ENCODE data around the gene ATM. TPM values are rescaled to one million over a fixed set of nuclear protein-coding genes. Genes with fewer than 3 reads are reported as not detected.

ATM gene
- total and polyA plus RNA-seq, 2 experiments from 2014 or later, result 27.6 to 59.3 TPM

GRCh38 chr11:108221371-108221770 is 1.5 kb upstream of the ATM start:
- H3K27ac ChIP-seq (ENCODE audit: low read depth), result peak overlapping the region; percentile 99
- H3K27me3 ChIP-seq (ENCODE audit: insufficient read depth), result no peaks in the 10 kb centered on the region
- H3F3A ChIP-seq (replicated peaks; ENCODE audit: low read depth), result peaks cover 5% of the 10 kb centered on the region
- H3K9me2 ChIP-seq (ENCODE audit: insufficient read depth), result no peaks in the 10 kb centered on the region
- Mint-ChIP-seq H3K36me3 (ENCODE audit: low read depth) (peaks cover 5% of the 10 kb centered on the region; the same call in 2 of the 3 replicates), H3K4me3 (no peak overlapping the region), H3K27me3 (ENCODE audit: insufficient read depth, low read depth, poor library complexity) (no peaks in the 10 kb centered on the region), H3K9me3 (no peaks in the 10 kb centered on the region), H3K27ac (no peak overlapping the region; the same call in 1 of the 2 replicates), H3K4me1 (peaks cover 42% of the 10 kb centered on the region)
- H3K4me1 ChIP-seq (ENCODE audit: insufficient read depth), result peaks cover 32% of the 10 kb centered on the region
- H4K20me1 ChIP-seq (replicated peaks; ENCODE audit: insufficient read depth), result peaks cover 38% of the 10 kb centered on the region
- H3K4me3 ChIP-seq, result peak overlapping the region; percentile 86
- H2AFZ ChIP-seq, result no peak overlapping the region
- H3K36me3 ChIP-seq (ENCODE audit: insufficient read depth), result no peaks in the 10 kb centered on the region
- peak overlapping the region; percentile 90 for H3K4me2 ChIP-seq
- H3K79me2 ChIP-seq (replicated peaks; ENCODE audit: insufficient read depth), result peaks cover 88% of the 10 kb centered on the region
- TF ChIP-seq POLR2AphosphoS5 (IDR thresholded peaks at IDR 0.05; ENCODE audit: low read depth) (no peak), ETS1 (IDR thresholded peaks at IDR 0.05) (no peak), CREB1 (CRISPR knock-in tag; IDR thresholded peaks at IDR 0.05; ENCODE audit: low read depth) (no peak), EZH2phosphoT487 (IDR thresholded peaks at IDR 0.05; ENCODE audit: unreplicated experiment) (no peak), NANOG (IDR thresholded peaks at IDR 0.05; ENCODE audit: borderline replicate concordance) (no peak), ZNF462 (CRISPR knock-in tag; IDR thresholded peaks at IDR 0.05) (no peak), ZNF331 (CRISPR knock-in tag; IDR thresholded peaks at IDR 0.05; ENCODE audit: low read depth) (no peak), CTCF (conservative IDR thresholded peaks at IDR 0.05; ENCODE audit: low read depth in 2 of 2) (no peak), EZH2 (IDR thresholded peaks at IDR 0.05; ENCODE audit: low read depth, unreplicated experiment) (no peak), STAT1 (IDR thresholded peaks at IDR 0.05; ENCODE audit: unreplicated experiment) (no peak), REST (IDR thresholded peaks at IDR 0.05; ENCODE audit: unreplicated experiment) (no peak)
- no peak for ATAC-seq
- DNase-seq (ENCODE audit: low spot score), result peak; percentile 22
